K562 (cell line): Measurements from ENCODE around the gene MAML3. TPM values are rescaled to one million over a fixed set of nuclear protein-coding genes. Genes with fewer than 3 reads are reported as not detected.

Experiments
- ATAC-seq: fragments of 200-7000 bp; cut with Tn5 transposase; 3 replicates; pipeline ENCODE4 v1.9.1; 2020; ENCODE audit warnings: moderate library complexity
- BruUV-seq: library from RNA; stranded (reverse); fragments of 400-500 nt; replicated peaks from 2 replicates; lab custom pipeline; 2021; lab: Mats Ljungman, UMichigan
- CTCF ChIA-PET: fragments of 300-600 bp; formaldehyde crosslinking; extraction: SDS; loops from one replicate; lab custom pipeline; 2021; ENCODE audit warnings: low intra/inter-chr PET ratio; lab: Yijun Ruan, JAX
- POLR2A ChIA-PET: fragments of 300-600, 350-650 bp; sonication (Branson Sonifier 250); formaldehyde crosslinking; extraction: SDS; loops from one replicate; lab custom pipeline; 2021; ENCODE audit warnings: antibody characterized with exemption, inconsistent platforms; lab: Yijun Ruan, JAX
- DNase-seq, 4 experiments: peaks; one replicate each; pipeline versions ENCODE4 v3.0.0 to v3.0.0-alpha.2; 2011 to 2018; ENCODE audit warnings: low spot score in 3 of 4, mixed read lengths in 3 of 4; ENCODE audit errors: extremely low read depth in 1 of 4
- FAIRE-seq: peaks from 2 replicates; lab custom pipeline; 2011; peaks lifted over from hg19 to GRCh38; lab: Jason Lieb, UNC
- H2AFZ ChIP-seq: 2 replicates; pipeline ENCODE4 v1.6.0; 2011; ENCODE audit warnings: low read depth, low read length, control low read depth, inconsistent platforms
- H3K27ac ChIP-seq: fragments of 200-600 bp; 3 replicates; pipeline ENCODE4 v1.8.0; 2011; ENCODE audit warnings: low read depth, mild to moderate bottlenecking, control low read depth, inconsistent platforms, low read length, moderate library complexity, mixed read lengths; ENCODE audit errors: extremely low read depth
- H3K27me3 ChIP-seq, 2 experiments: fragments of 300-600 bp in 1 of 2; 2 replicates in 1 of 2; 3 replicates in 1 of 2; pipeline versions ENCODE4 v1.6.0 to v1.8.0; 2011; ENCODE audit warnings: inconsistent platforms in 2 of 2, low read length in 2 of 2, mild to moderate bottlenecking in 1 of 2, mixed read lengths in 1 of 2, moderate library complexity in 1 of 2; ENCODE audit not compliant: control insufficient read depth in 2 of 2, insufficient read depth in 2 of 2
- H3K36me3 ChIP-seq: fragments of 300-600 bp; 3 replicates; pipeline ENCODE4 v1.8.0; 2011; ENCODE audit warnings: mild to moderate bottlenecking, low read length, inconsistent platforms; ENCODE audit not compliant: control insufficient read depth, insufficient read depth
- H3K4me1 ChIP-seq, 2 experiments: fragments of 200-600 bp in 1 of 2; replicated peaks in 1 of 2; 2 replicates in 1 of 2; 3 replicates in 1 of 2; pipeline versions ENCODE4 v1.5.1 to v1.8.0; 2011; ENCODE audit warnings: inconsistent platforms in 2 of 2, low read length in 2 of 2, mild to moderate bottlenecking in 1 of 2, mixed read lengths in 1 of 2, moderate library complexity in 1 of 2; ENCODE audit not compliant: control insufficient read depth in 2 of 2, insufficient read depth in 2 of 2
- H3K4me2 ChIP-seq: 2 replicates; pipeline ENCODE4 v1.6.1; 2011; ENCODE audit warnings: low read length, control low read depth, inconsistent platforms, mixed read lengths; ENCODE audit not compliant: insufficient read depth
- H3K4me3 ChIP-seq: fragments of 200-600 bp; sonication (generic), shearing (Covaris generic); 2 replicates; pipeline ENCODE4 v1.5.1; 2016; ENCODE audit warnings: control low read depth, inconsistent platforms
- H3K79me2 ChIP-seq: fragments of 200-600 bp; 3 replicates; pipeline ENCODE4 v1.8.0; 2011; ENCODE audit warnings: low read length, inconsistent platforms; ENCODE audit not compliant: control insufficient read depth, insufficient read depth
- H3K9ac ChIP-seq, 2 experiments: 2 replicates each; pipeline versions ENCODE4 v1.6.0 to v1.6.1; 2011; ENCODE audit warnings: low read depth in 2 of 2, low read length in 2 of 2, control low read depth in 1 of 2, inconsistent platforms in 1 of 2, mild to moderate bottlenecking in 1 of 2, mixed read lengths in 1 of 2; ENCODE audit not compliant: insufficient read depth in 1 of 2
- H3K9me1 ChIP-seq: one replicate; pipeline ENCODE4 v1.6.0; 2011; ENCODE audit warnings: inconsistent platforms, mild to moderate bottlenecking, low read length, moderate library complexity; ENCODE audit not compliant: control insufficient read depth, insufficient read depth
- H3K9me3 ChIP-seq: replicated peaks from 2 replicates; pipeline ENCODE4 v1.5.1; 2011; ENCODE audit warnings: low read depth, low read length, inconsistent platforms; ENCODE audit not compliant: control insufficient read depth, insufficient read depth
- H4K20me1 ChIP-seq: replicated peaks from 2 replicates; pipeline ENCODE4 v1.6.1; 2011; ENCODE audit warnings: low read length, inconsistent platforms, mixed read lengths; ENCODE audit not compliant: control insufficient read depth, insufficient read depth
- ARNT ChIP-seq, 2 experiments: fragments of 450-650 bp; IDR thresholded peaks; 2 replicates each; pipeline ENCODE4 v1.6.1; 2016; ENCODE audit warnings: mild to moderate bottlenecking in 1 of 2
- CBX8 ChIP-seq: fragments of 200-600 bp; sonication (generic); IDR thresholded peaks from 2 replicates; pipeline ENCODE4 v1.6.1; 2012; ENCODE audit warnings: borderline replicate concordance, mixed run types, low read depth, mild to moderate bottlenecking, moderate library complexity, mixed read lengths, low read length, control low read depth, inconsistent platforms; ENCODE audit not compliant: poor library complexity, severe bottlenecking; ENCODE audit errors: extremely low read depth
- CEBPB ChIP-seq: fragments of 450-650 bp; IDR thresholded peaks from 2 replicates; pipeline ENCODE4 v1.6.1; 2016; ENCODE audit warnings: missing genetic modification characterization, missing compliant biosample characterization
- CREB5 ChIP-seq: fragments of 250-450 bp; sonication (Bioruptor Pico); IDR thresholded peaks from 2 replicates; pipeline ENCODE4 v1.5.0; 2020; ENCODE audit warnings: mild to moderate bottlenecking
- FOXO4 ChIP-seq: fragments of 450-650 bp; formaldehyde crosslinking; IDR thresholded peaks from 2 replicates; pipeline ENCODE4 v1.4.0; 2020; ENCODE audit warnings: mild to moderate bottlenecking, moderate library complexity
- STAT5A ChIP-seq: IDR thresholded peaks from 2 replicates; pipeline ENCODE4 v1.6.1; 2012; ENCODE audit warnings: low read length, inconsistent platforms, borderline replicate concordance
- ZNF24 ChIP-seq: fragments of 450-650 bp; IDR thresholded peaks from 2 replicates; pipeline ENCODE4 v1.6.1; 2016
- ZNF511 ChIP-seq: sonication (generic); formaldehyde crosslinking; IDR thresholded peaks from 2 replicates; pipeline ENCODE4 v1.8.0; 2022; ENCODE audit warnings: mild to moderate bottlenecking, missing genetic modification reagents
- WGBS: fragments of 100-300 bp; shearing (Covaris generic); methylation state at CpG from one replicate; pipeline ENCODE4 v1.1.6; 2016; ENCODE audit warnings: low coverage, mixed read lengths; ENCODE audit not compliant: insufficient coverage; ENCODE audit errors: missing lambda C conversion rate; 5-methylcytosine and 5-hydroxymethylcytosine counted together
- in situ Hi-C: fragments of 300-500 bp; cut with MboI; formaldehyde crosslinking; loops from 4 replicates; pipeline ENCODE4 v1.15.0; 2018; ENCODE audit warnings: inconsistent platforms, mixed read lengths
- intact Hi-C: fragments of 100-400 bp; cut with micrococcal nuclease; formaldehyde crosslinking; loops from 2 replicates; pipeline ENCODE4 v1.14.2; 2022
- polyA plus RNA-seq, 8 experiments: library from polyadenylated mRNA; depleted of rRNA in 4 of 8; stranded (reverse) in 5 of 8; unstranded in 3 of 8; fragments of >200 nt; fragmentation: Nextera tagmentation in 2 of 8; fragmentation: Illumina TruSeq in 1 of 8; extraction: Ambion mirVana in 2 of 8; extraction: Trizol in 1 of 8; gene quantifications; 2 replicates each; pipeline versions ENCODE4 v1.2.1 to v1.2.3, GENCODE V29; 2011 to 2014; ENCODE audit warnings: inconsistent platforms in 1 of 8, missing spikeins in 1 of 8
- total RNA-seq, 7 experiments: library from RNA; depleted of rRNA in 6 of 7; stranded (reverse); fragments of >200 nt in 6 of 7; fragmentation: Illumina TruSeq in 2 of 7; extraction: Trizol in 2 of 7; gene quantifications; 2 replicates each; pipeline versions ENCODE4 v1.2.1 to v1.2.3, GENCODE V29; 2011 to 2021; ENCODE audit warnings: low replicate concordance in 1 of 7

The MAML3 gene
- total and polyA plus RNA-seq, 9 of the 15 experiments (the other 6 are each of a cell fraction or from before 2014, with no cell fraction given), result 0.01 to 0.55 (median 0.25) TPM

- peaks cover 0 to 8% of the 10 kb centered on the region in 2 experiments; a peak in 2 of 5 replicates for H3K4me1 ChIP-seq
- CTCF ChIA-PET, result no interaction called here
Measured at GRCh38 chr4:139734201-139734874, 419.6 kb downstream of the MAML3 start.

More at GRCh38 chr4:139734201-139734874, 419.6 kb downstream of the MAML3 start:
- POLR2A ChIA-PET, result interaction anchor here (0.5 kb wide), 1 partner anchor 111 kb away, joined by 4 read pairs; no protein-coding TSS in a partner anchor
- no peak overlapping the region for H2AFZ ChIP-seq
- FAIRE-seq (no peak), ATAC-seq (no peak), DNase-seq (no peak)
- no peak overlapping the region for H3K4me3 ChIP-seq
- intact Hi-C loops, result no loop called here
- H3K79me2 ChIP-seq, result no peaks in the 10 kb centered on the region
- in situ Hi-C loops, result no loop called here
- H3K4me2 ChIP-seq, result no peak overlapping the region
- H3K36me3 ChIP-seq, result no peaks in the 10 kb centered on the region
- H3K9ac ChIP-seq, result no peak overlapping the region
- H3K27ac ChIP-seq, result no peak overlapping the region
- H3K9me3 ChIP-seq, result no peaks in the 10 kb centered on the region
- no peaks in the 10 kb centered on the region; the same call in 1 of the 2 replicates for H4K20me1 ChIP-seq
- 53% methylated on average over 14 of the region's 14 CpGs for WGBS
- TF ChIP-seq STAT5A (no peak), ZNF511 (CRISPR knock-in tag) (no peak), ARNT (IDR thresholded peaks at IDR 0.05) (no peak), FOXO4 (no peak), CBX8 (no peak), ZNF24 (no peak), CREB5 (CRISPR knock-in tag) (no peak), CEBPB (tag) (0 out of 2 replicates have a peak, but pooled peaks have one; percentile 10)
- H3K9me1 ChIP-seq, result no peaks in the 10 kb centered on the region
- H3K27me3 ChIP-seq, result peaks cover 3 to 12% of the 10 kb centered on the region in 2 experiments; a peak in 3 of 5 replicates
- BruUV-seq, result no TSS peak
